ENCODE results near the gene GALNT17. TPM values are rescaled to one million over a fixed set of nuclear protein-coding genes. Genes with fewer than 3 reads are reported as not detected.
"Not testable (repeated sequence)": the region's sequence is repeated elsewhere in the genome, so short reads cannot be mapped to it uniquely, and the experiment has no call there.

GALNT17 gene
- total RNA-seq, 1 experiment from 2014 or later: not detected

- H3K36me3 ChIP-seq (ENCODE audit: control insufficient read depth, insufficient read depth, low read length): no peaks in the 10 kb centered on the region
- H3K27me3 ChIP-seq (ENCODE audit: control insufficient read depth, insufficient read depth, low read length): no peaks in the 10 kb centered on the region
- intact Hi-C loops (cut with micrococcal nuclease; ENCODE audit: unreplicated experiment) (no loop called here), in situ Hi-C loops (cut with HindIII; ENCODE audit: low pct_unique_long_range_greater_than_20kb, low sequenced_read_pairs) (no loop called here)
- peak overlapping the region in 1 of 2 experiments; percentile 46; a peak in 2 of 4 replicates for H3K4me3 ChIP-seq (ENCODE audit: low read depth in 2 of 2, low read length in 2 of 2)
- ChIA-PET POLR2A (no interaction called here), CTCF (no interaction called here)
- DNase-seq (ENCODE audit: low read depth, low spot score): peak; percentile 93
- TF ChIP-seq REST (IDR thresholded peaks at IDR 0.05; ENCODE audit: insufficient read depth in 1 of 2, low read depth in 2 of 2, low read length in 1 of 2) (no peak), SIN3A (IDR thresholded peaks at IDR 0.05; ENCODE audit: borderline replicate concordance, insufficient read depth, low read depth, low read length) (no peak), CTCF (IDR thresholded peaks at IDR 0.05) (no peak), POLR2AphosphoS5 (IDR thresholded peaks at IDR 0.05; ENCODE audit: low read depth, low read length) (no peak), TCF7L2 (IDR thresholded peaks at IDR 0.05; ENCODE audit: low read depth, low read length) (no peak)
- H3K4me1 ChIP-seq (ENCODE audit: control insufficient read depth, insufficient read depth, low read length): peaks cover 10% of the 10 kb centered on the region
- no peaks in the 10 kb centered on the region for H3K9me3 ChIP-seq (ENCODE audit: control insufficient read depth, insufficient read depth, low read depth, low read length)
- BruUV-seq (replicated peaks): no TSS peak
- H3K27ac ChIP-seq (ENCODE audit: low read length): peak overlapping the region; percentile 63; the same call in 1 of the 2 replicates
- ATAC-seq: peak; percentile 95
These were observed 501.6 kb downstream of the GALNT17 start for GRCh38 chr7:71633551-71634008.

GRCh38 chr7:71635849-71636248 is 503.9 kb downstream of the GALNT17 start:
- ATAC-seq; H3K27ac ChIP-seq (ENCODE audit: low read length); intact Hi-C loops (cut with micrococcal nuclease; ENCODE audit: unreplicated experiment); H3K27me3 ChIP-seq (ENCODE audit: control insufficient read depth, insufficient read depth, low read length); POLR2A ChIA-PET; DNase-seq (ENCODE audit: low read depth, low spot score); in situ Hi-C loops (cut with HindIII; ENCODE audit: low pct_unique_long_range_greater_than_20kb, low sequenced_read_pairs); H3K4me3 ChIP-seq (ENCODE audit: low read depth in 2 of 2, low read length in 2 of 2); H3K9me3 ChIP-seq (ENCODE audit: control insufficient read depth, insufficient read depth, low read depth, low read length); CTCF ChIA-PET; H3K36me3 ChIP-seq (ENCODE audit: control insufficient read depth, insufficient read depth, low read length); BruUV-seq (replicated peaks): not testable (repeated sequence)
- H3K4me1 ChIP-seq (ENCODE audit: control insufficient read depth, insufficient read depth, low read length): peaks cover 10% of the 10 kb centered on the region

- ATAC-seq (no peak), DNase-seq (ENCODE audit: low read depth, low spot score) (no peak)
- no peaks in the 10 kb centered on the region for H3K9me3 ChIP-seq (ENCODE audit: control insufficient read depth, insufficient read depth, low read depth, low read length)
- no peaks in the 10 kb centered on the region for H3K27me3 ChIP-seq (ENCODE audit: control insufficient read depth, insufficient read depth, low read length)
- ChIA-PET CTCF (no interaction called here), POLR2A (no interaction called here)
- intact Hi-C loops (cut with micrococcal nuclease; ENCODE audit: unreplicated experiment): no loop called here
- peaks cover 10% of the 10 kb centered on the region for H3K4me1 ChIP-seq (ENCODE audit: control insufficient read depth, insufficient read depth, low read length)
- H3K36me3 ChIP-seq (ENCODE audit: control insufficient read depth, insufficient read depth, low read length): no peaks in the 10 kb centered on the region
- no peak overlapping the region for H3K4me3 ChIP-seq (ENCODE audit: low read depth in 2 of 2, low read length in 2 of 2)
- in situ Hi-C loops (cut with HindIII; ENCODE audit: low pct_unique_long_range_greater_than_20kb, low sequenced_read_pairs): no loop called here
- BruUV-seq (replicated peaks): no TSS peak
- H3K27ac ChIP-seq (ENCODE audit: low read length): no peak overlapping the region
- TF ChIP-seq REST (IDR thresholded peaks at IDR 0.05; ENCODE audit: insufficient read depth in 1 of 2, low read depth in 2 of 2, low read length in 1 of 2): no peak
- no peak for TF ChIP-seq CTCF (IDR thresholded peaks at IDR 0.05)
- no peak for TF ChIP-seq POLR2AphosphoS5 (IDR thresholded peaks at IDR 0.05; ENCODE audit: low read depth, low read length)
- no peak for TF ChIP-seq SIN3A (IDR thresholded peaks at IDR 0.05; ENCODE audit: borderline replicate concordance, insufficient read depth, low read depth, low read length)
- TF ChIP-seq TCF7L2 (IDR thresholded peaks at IDR 0.05; ENCODE audit: low read depth, low read length): no peak
These were observed 504.4 kb downstream of the GALNT17 start for GRCh38 chr7:71636329-71636728.
